ENCODE results near the gene MXRA5. TPM values are rescaled to one million over a fixed set of nuclear protein-coding genes. Genes with fewer than 3 reads are reported as not detected.
"Not testable (repeated sequence)": the region's sequence is repeated elsewhere in the genome, so short reads cannot be mapped to it uniquely, and the experiment has no call there.

The MXRA5 gene
- total and polyA plus RNA-seq, 5 donors, result 0.34 to 5.5 (median 3.1) TPM

GRCh38 chrX:3273668-3274067 lies 72.8 kb downstream of the MXRA5 start:
- 94% methylated on average over 1 of the region's 1 CpG for WGBS
- H3K4me3 ChIP-seq (ENCODE audit: low read length); H3K9me3 ChIP-seq (ENCODE audit: control insufficient read depth, low read length); H3K27ac ChIP-seq (ENCODE audit: low read length); H3K27me3 ChIP-seq (ENCODE audit: control insufficient read depth, insufficient read depth); intact Hi-C loops (cut with DNase I); ATAC-seq; DNase-seq; H3K4me1 ChIP-seq (ENCODE audit: control insufficient read depth, insufficient read depth, low read length): not testable (repeated sequence)

GRCh38 chrX:3271834-3272186 lies 74.6 kb downstream of the MXRA5 start:
- no peak overlapping the region for H3K27ac ChIP-seq (ENCODE audit: low read length)
- intact Hi-C loops (cut with DNase I), result no loop called here
- no peaks in the 10 kb centered on the region for H3K9me3 ChIP-seq (ENCODE audit: control insufficient read depth, low read length)
- 33% methylated on average over 6 of the region's 6 CpGs for WGBS
- H3K27me3 ChIP-seq (ENCODE audit: control insufficient read depth, insufficient read depth), result no peaks in the 10 kb centered on the region
- no peak overlapping the region for H3K4me3 ChIP-seq (ENCODE audit: low read length)
- H3K4me1 ChIP-seq (ENCODE audit: control insufficient read depth, insufficient read depth, low read length), result no peaks in the 10 kb centered on the region
- no peak for ATAC-seq
- no peak for DNase-seq

- intact Hi-C loops (cut with DNase I), result no loop called here
- H3K27me3 ChIP-seq (ENCODE audit: control insufficient read depth, insufficient read depth), result no peaks in the 10 kb centered on the region
- no peaks in the 10 kb centered on the region for H3K9me3 ChIP-seq (ENCODE audit: control insufficient read depth, low read length)
- H3K4me3 ChIP-seq (ENCODE audit: low read length), result no peak overlapping the region
- no peak for ATAC-seq
- no peak for DNase-seq
- H3K4me1 ChIP-seq (ENCODE audit: control insufficient read depth, insufficient read depth, low read length), result no peaks in the 10 kb centered on the region
- WGBS, result 27% methylated on average over 12 of the region's 12 CpGs
- no peak overlapping the region for H3K27ac ChIP-seq (ENCODE audit: low read length)
Measured at GRCh38 chrX:3271183-3271833, 75.1 kb downstream of the MXRA5 start.

- intact Hi-C loops (cut with DNase I), result no loop called here
- DNase-seq (no peak), ATAC-seq (no peak)
- H3K4me1 ChIP-seq (ENCODE audit: control insufficient read depth, insufficient read depth, low read length), result no peaks in the 10 kb centered on the region
- H3K4me3 ChIP-seq (ENCODE audit: low read length), result no peak overlapping the region
- no peaks in the 10 kb centered on the region for H3K27me3 ChIP-seq (ENCODE audit: control insufficient read depth, insufficient read depth)
- 85% methylated on average over 3 of the region's 3 CpGs for WGBS
- no peaks in the 10 kb centered on the region for H3K9me3 ChIP-seq (ENCODE audit: control insufficient read depth, low read length)
- H3K27ac ChIP-seq (ENCODE audit: low read length), result no peak overlapping the region
Measured at GRCh38 chrX:3268829-3269228, 77.6 kb downstream of the MXRA5 start.

DNA sequence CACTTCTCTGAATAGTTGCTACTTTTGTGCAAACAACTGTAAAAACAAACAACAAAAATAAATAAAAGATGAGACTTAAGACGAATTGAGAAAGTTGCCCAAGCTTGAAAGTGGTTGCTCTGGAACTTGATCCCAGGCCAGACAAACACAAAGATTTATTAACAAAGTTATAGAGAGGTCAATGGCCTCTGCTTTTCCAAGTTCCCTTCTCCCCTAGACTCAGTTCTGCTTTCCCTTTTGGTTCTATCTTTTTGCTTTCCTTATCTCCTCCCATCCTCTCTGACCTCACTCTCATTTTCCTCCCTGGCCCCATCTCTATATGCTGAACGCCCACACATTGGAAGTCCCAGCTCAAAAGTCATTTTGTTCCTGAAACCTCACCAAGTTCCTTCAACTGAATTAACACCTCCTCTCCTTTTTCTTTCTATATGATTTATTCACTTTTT lies 82.7 kb downstream of the MXRA5 start:
- intact Hi-C loops (cut with DNase I), result no loop called here
- H3K27ac ChIP-seq (ENCODE audit: low read length), result no peak overlapping the region
- DNase-seq, result no peak

DNA sequence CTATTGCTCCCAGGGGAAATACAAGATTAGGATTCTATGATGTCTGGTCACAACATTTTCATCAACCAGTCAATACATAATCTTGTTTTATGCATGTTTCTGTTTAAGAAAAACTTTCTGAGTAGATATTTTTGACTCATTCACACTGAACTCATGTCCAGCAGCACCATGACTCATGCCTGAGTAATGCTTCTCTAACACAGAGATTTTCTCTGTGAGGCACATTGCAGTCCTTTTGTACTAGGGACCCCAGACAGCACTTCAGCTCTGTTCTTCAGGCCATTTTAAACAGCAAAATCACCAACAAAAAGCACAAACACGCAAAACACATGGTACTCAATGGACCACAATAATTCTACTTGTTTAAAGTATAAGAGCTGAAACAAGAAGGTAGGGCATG lies 83.6 kb downstream of the MXRA5 start:
- intact Hi-C loops (cut with DNase I), result no loop called here
- Histone ChIP-seq H3K27ac (ENCODE audit: low read length) (no peak overlapping the region), H3K4me3 (ENCODE audit: low read length) (no peak overlapping the region), H3K9me3 (ENCODE audit: control insufficient read depth, low read length) (no peaks in the 10 kb centered on the region), H3K27me3 (ENCODE audit: control insufficient read depth, insufficient read depth) (no peaks in the 10 kb centered on the region), H3K4me1 (ENCODE audit: control insufficient read depth, insufficient read depth, low read length) (no peaks in the 10 kb centered on the region)
- WGBS, result 50% methylated on average over 1 of the region's 1 CpG
- DNase-seq (no peak), ATAC-seq (no peak)

More for the DNA sequence above, 82.7 kb downstream of the MXRA5 start:
- no peak for ATAC-seq
- Histone ChIP-seq H3K9me3 (ENCODE audit: control insufficient read depth, low read length) (no peaks in the 10 kb centered on the region), H3K27me3 (ENCODE audit: control insufficient read depth, insufficient read depth) (no peaks in the 10 kb centered on the region), H3K4me3 (ENCODE audit: low read length) (no peak overlapping the region), H3K4me1 (ENCODE audit: control insufficient read depth, insufficient read depth, low read length) (no peaks in the 10 kb centered on the region)
- 36% methylated on average over 2 of the region's 2 CpGs for WGBS
